Nephron progenitor cell (in vitro differentiated cells): Measurements from ENCODE around the gene ABAT.

Source experiments
- DNase-seq: peaks from one replicate; pipeline ENCODE4 v3.0.0; 2021
- H3K27ac Mint-ChIP-seq: 2 replicates; pipeline ENCODE4 v1.8.0; 2021; ENCODE audit warnings: mild to moderate bottlenecking, moderate library complexity, mixed read lengths
- H3K27me3 Mint-ChIP-seq: 2 replicates; pipeline ENCODE4 v1.8.0; 2021; ENCODE audit warnings: mild to moderate bottlenecking, low read depth, mixed read lengths; ENCODE audit not compliant: poor library complexity
- H3K36me3 Mint-ChIP-seq: 2 replicates; pipeline ENCODE4 v1.8.0; 2021; ENCODE audit warnings: low read depth, mixed read lengths
- H3K4me1 Mint-ChIP-seq: 2 replicates; pipeline ENCODE4 v1.8.0; 2021; ENCODE audit warnings: mixed read lengths
- H3K4me3 Mint-ChIP-seq: 2 replicates; pipeline ENCODE4 v1.8.0; 2021; ENCODE audit warnings: mild to moderate bottlenecking, moderate library complexity, mixed read lengths
- H3K9me3 Mint-ChIP-seq: 2 replicates; pipeline ENCODE4 v1.8.0; 2021; ENCODE audit warnings: mild to moderate bottlenecking, moderate library complexity, mixed read lengths
- TF ChIP-seq, protein P1 (sequence below): fragments of 200-600 bp; sonication (generic); IDR thresholded peaks from 2 replicates; pipeline ENCODE4 v1.5.0; 2021; ENCODE audit warnings: antibody characterized with exemption

ABAT gene

DNA sequence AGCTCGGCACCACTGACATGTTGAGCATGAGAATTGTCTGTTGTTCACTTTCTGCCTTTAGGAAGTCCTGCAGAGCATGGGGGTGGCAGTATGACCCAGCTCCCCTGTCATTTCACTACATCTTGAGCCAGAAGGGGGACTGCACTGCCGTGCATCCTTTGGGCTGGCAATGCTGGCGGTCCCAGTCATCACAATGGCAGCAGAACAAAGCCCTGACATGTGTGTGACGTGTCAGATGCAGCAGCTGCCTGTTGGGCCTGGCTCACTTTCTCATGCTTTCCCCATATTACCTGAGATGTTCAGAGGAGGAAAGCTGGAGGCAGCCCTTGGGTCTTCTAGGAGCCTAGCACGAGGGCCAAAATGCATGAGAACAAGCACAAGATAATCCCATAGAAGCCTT lies 6.3 kb upstream of the ABAT start:
- peaks cover 32% of the 10 kb centered on the region for H3K27me3 Mint-ChIP-seq

DNA sequence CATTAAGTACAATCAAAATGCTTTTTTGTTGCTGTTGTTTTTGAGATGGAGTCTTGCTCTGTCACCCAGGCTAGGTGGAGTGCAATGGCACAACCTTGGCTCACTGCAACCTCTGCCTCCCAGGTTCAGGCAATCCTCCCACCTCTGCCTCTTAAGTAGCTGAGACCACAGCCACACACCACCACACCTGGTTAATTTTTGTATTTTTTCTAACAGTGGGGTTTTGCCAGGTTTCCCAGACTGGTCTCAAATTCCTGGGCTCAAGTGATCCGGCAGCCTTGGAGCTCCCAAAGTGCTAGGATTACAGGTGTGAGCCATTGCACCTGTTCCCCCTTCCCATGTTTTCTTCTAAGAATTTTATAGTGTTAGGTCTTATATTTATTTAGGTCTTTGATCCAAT lies 4.9 kb upstream of the ABAT start:
- H3K4me3 Mint-ChIP-seq: no peak overlapping the region
- no peaks in the 10 kb centered on the region for H3K36me3 Mint-ChIP-seq
- H3K9me3 Mint-ChIP-seq: no peaks in the 10 kb centered on the region

More for the DNA sequence above, 6.3 kb upstream of the ABAT start:
- TF ChIP-seq, protein P1, sequence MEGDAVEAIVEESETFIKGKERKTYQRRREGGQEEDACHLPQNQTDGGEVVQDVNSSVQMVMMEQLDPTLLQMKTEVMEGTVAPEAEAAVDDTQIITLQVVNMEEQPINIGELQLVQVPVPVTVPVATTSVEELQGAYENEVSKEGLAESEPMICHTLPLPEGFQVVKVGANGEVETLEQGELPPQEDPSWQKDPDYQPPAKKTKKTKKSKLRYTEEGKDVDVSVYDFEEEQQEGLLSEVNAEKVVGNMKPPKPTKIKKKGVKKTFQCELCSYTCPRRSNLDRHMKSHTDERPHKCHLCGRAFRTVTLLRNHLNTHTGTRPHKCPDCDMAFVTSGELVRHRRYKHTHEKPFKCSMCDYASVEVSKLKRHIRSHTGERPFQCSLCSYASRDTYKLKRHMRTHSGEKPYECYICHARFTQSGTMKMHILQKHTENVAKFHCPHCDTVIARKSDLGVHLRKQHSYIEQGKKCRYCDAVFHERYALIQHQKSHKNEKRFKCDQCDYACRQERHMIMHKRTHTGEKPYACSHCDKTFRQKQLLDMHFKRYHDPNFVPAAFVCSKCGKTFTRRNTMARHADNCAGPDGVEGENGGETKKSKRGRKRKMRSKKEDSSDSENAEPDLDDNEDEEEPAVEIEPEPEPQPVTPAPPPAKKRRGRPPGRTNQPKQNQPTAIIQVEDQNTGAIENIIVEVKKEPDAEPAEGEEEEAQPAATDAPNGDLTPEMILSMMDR: no peak
- H3K9me3 Mint-ChIP-seq: no peaks in the 10 kb centered on the region
- no peak for DNase-seq
- H3K27ac Mint-ChIP-seq: no peak overlapping the region
- peaks cover 2% of the 10 kb centered on the region for H3K4me1 Mint-ChIP-seq
- no peak overlapping the region for H3K4me3 Mint-ChIP-seq
- no peaks in the 10 kb centered on the region for H3K36me3 Mint-ChIP-seq

DNA sequence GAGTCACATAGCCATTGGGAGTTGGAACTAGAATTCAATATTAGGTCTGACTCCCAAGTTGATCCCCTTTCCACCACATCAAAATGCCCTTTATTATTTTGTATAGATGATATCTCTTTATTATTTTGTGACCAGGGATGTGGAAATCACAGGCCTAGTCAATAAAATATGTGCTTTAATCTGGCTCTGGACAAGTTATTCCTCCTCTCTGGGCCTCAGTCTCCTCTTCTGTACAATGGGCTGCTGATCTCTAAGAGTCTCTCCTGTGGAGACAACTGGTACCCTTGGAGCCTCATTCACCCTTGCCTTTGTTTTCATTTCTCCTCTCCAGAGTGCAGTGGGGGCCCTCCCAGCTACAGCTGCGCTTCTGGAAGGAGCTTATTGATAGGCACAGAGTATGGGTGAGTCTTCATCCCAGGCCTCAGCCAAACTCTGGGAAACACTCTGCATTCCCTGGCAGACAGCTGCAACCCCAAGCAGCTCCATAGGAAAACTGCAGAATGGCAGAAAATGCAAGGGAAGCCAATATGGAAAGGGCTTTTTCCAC lies 4.3 kb upstream of the ABAT start:
- Mint-ChIP-seq H3K4me1 (peaks cover 15% of the 10 kb centered on the region), H3K4me3 (no peak overlapping the region), H3K9me3 (no peaks in the 10 kb centered on the region), H3K27ac (no peak overlapping the region), H3K36me3 (no peaks in the 10 kb centered on the region), H3K27me3 (peaks cover 39% of the 10 kb centered on the region)
- TF ChIP-seq, protein P1: no peak
- no peak for DNase-seq

More for the DNA sequence above, 4.9 kb upstream of the ABAT start:
- TF ChIP-seq, protein P1: no peak
- Mint-ChIP-seq H3K27me3 (peaks cover 33% of the 10 kb centered on the region), H3K27ac (no peak overlapping the region), H3K4me1 (peaks cover 10% of the 10 kb centered on the region)
- DNase-seq: no peak

DNA sequence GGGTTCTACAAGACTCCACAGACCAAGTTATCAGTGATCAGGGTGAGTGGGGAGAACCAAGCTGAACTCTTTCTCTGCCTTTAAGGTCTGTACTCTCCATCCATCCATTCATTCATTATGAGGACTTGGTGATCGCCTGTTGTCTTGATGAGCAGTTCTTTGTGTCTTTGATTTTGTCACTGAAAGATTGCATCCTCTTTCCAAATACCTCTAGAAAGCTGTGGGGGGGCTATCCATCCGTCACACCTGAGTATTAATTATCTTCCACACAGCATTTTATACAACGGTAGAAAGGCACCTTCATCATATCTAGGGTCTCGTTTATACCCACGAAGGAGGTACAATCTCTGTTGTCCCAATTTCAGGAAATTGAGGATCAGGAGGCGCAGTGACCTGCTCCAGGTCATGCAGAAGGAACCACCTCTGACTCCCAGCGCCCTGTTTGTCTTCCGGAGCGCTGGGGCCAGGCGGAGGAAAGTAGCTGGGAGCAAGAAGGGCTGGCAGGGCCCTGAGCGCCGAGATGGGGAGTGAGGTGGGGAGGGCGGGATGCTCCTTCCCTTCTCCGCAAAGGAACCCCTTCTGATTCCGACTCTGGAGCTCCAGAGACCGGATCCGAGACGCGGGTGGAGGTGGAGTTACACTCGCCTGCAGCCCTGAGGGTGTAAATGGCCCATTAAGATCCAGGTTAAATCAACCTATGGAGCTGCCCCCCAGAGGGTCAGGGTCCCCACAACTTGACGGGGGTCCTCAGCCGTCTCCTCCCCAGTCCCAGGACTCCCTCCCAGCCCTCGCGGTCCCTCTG lies 605 bp upstream of the ABAT start:
- H3K36me3 Mint-ChIP-seq: peaks cover 4% of the 10 kb centered on the region
- H3K27ac Mint-ChIP-seq: no peak overlapping the region
- peaks cover 45% of the 10 kb centered on the region for H3K27me3 Mint-ChIP-seq
- DNase-seq: no peak
- H3K4me1 Mint-ChIP-seq: peaks cover 33% of the 10 kb centered on the region
- peaks cover 5% of the 10 kb centered on the region for H3K9me3 Mint-ChIP-seq
- H3K4me3 Mint-ChIP-seq: peak overlapping the region; percentile 81
- TF ChIP-seq, protein P1: no peak

DNA sequence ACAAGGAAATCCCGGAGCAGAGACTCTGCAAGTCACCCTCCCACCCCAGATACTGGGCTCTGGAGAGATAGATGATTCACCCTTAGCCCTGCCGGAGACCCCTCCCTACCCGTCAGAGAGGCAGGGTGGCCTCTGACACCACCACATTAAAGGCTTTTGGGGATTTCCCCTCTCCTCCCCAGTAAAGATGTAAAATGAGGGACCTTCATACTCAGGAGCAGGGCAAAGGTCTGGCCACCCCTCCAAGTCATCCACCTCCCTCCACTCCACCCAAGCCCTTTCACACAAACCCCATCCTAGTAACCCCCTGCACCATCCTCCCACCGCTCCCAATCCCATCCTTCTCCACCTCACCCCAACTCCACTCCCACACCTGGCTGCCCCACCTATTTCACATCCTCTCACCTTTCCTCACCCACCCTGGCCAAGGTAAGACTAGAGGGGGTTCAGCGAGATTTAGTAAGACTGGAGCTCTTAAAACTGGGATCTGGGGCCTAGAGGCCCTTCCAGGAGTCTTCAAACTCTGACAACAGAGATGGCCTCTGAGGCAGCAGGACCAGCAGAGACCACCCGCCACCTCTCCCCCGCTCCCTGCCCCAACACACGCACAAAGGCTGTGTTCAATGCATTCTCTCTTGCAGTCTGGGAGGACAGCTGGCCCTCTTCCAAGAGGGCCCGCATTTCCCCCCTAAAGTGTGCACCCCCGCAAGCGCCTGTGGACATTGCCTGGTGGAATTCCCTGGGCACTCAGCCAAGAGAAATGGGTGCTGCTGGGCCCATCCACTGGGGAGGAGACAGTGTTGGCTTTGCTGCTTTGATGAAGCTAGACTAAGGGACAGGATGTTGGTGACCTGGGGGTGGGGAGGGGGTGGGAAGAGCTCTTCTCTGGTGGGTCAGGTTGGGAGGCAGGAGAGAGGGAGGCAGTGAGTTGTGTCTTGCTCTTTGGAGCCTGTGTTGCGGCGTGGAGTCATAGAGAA lies 1.1 kb downstream of the ABAT start:
- Mint-ChIP-seq H3K4me1 (peaks cover 33% of the 10 kb centered on the region), H3K27me3 (peaks cover 48% of the 10 kb centered on the region), H3K9me3 (peaks cover 18% of the 10 kb centered on the region), H3K27ac (no peak overlapping the region), H3K4me3 (peak overlapping the region; percentile 90), H3K36me3 (peaks cover 14% of the 10 kb centered on the region)
- no peak for DNase-seq
- TF ChIP-seq, protein P1: no peak
